K562 (cell line): ENCODE data around the gene CYBRD1. TPM values are rescaled to one million over a fixed set of nuclear protein-coding genes. Genes with fewer than 3 reads are reported as not detected.

Experiments
- BHLHE40 ChIP-seq: IDR thresholded peaks from 2 replicates; pipeline ENCODE4 v1.6.1; 2011; ENCODE audit warnings: low read length, improper control_type of control experiment
- GATAD2B ChIP-seq: fragments of 450-650 bp; IDR thresholded peaks from 2 replicates; pipeline ENCODE4 v1.6.1; 2017; ENCODE audit warnings: mild to moderate bottlenecking, borderline replicate concordance
- KAT8 ChIP-seq: fragments of 450-650 bp; IDR thresholded peaks from 2 replicates; pipeline ENCODE4 v1.6.1; 2016; ENCODE audit warnings: low read depth, mild to moderate bottlenecking
- POLR2AphosphoS2 ChIP-seq: IDR thresholded peaks from 2 replicates; pipeline ENCODE4 v1.6.1; 2012; ENCODE audit warnings: low read length, improper control_type of control experiment
- RBM22 ChIP-seq: fragments of 200-400 bp; formaldehyde crosslinking; IDR thresholded peaks from 2 replicates; pipeline ENCODE4 v1.6.1; 2018; ENCODE audit warnings: low read length, low read depth; ENCODE audit not compliant: poor library complexity, severe bottlenecking
- SMAD2 ChIP-seq: fragments of 150-350 bp; IDR thresholded peaks from 2 replicates; pipeline ENCODE4 v1.6.1; 2014; ENCODE audit warnings: low read depth, mild to moderate bottlenecking, low read length
- SRSF9 ChIP-seq: fragments of 200-400 bp; formaldehyde crosslinking; IDR thresholded peaks from 2 replicates; pipeline ENCODE4 v1.6.1; 2017; ENCODE audit warnings: low read depth, low read length, borderline replicate concordance
- TCFL5 ChIP-seq: fragments of 250-450 bp; sonication (Bioruptor Pico); conservative IDR thresholded peaks from 2 replicates; pipeline ENCODE4 v1.6.1; 2021; ENCODE audit warnings: mild to moderate bottlenecking, moderate library complexity, matching md5 sums
- XRCC5 ChIP-seq: fragments of 200-400 bp; formaldehyde crosslinking; IDR thresholded peaks from 2 replicates; pipeline ENCODE4 v1.6.1; 2017; ENCODE audit warnings: low read depth, mild to moderate bottlenecking, low read length
- ZNF311 ChIP-seq: fragments of 250-450 bp; sonication (Bioruptor Pico); IDR thresholded peaks from 2 replicates; pipeline ENCODE4 v1.4.0; 2020; ENCODE audit warnings: mild to moderate bottlenecking, moderate library complexity
- ZNF444 ChIP-seq: fragments of 250-450 bp; sonication (Bioruptor Pico); IDR thresholded peaks from 2 replicates; pipeline ENCODE4 v1.4.0; 2020; ENCODE audit warnings: mild to moderate bottlenecking, moderate library complexity
- ZNF445 ChIP-seq: fragments of 250-450 bp; sonication (Bioruptor Pico); IDR thresholded peaks from 2 replicates; pipeline ENCODE4 v1.4.0; 2020; ENCODE audit warnings: low read depth, mild to moderate bottlenecking, moderate library complexity
- ZNF561 ChIP-seq: fragments of 450-650 bp; formaldehyde crosslinking; conservative IDR thresholded peaks from 2 replicates; pipeline ENCODE4 v1.4.0; 2020; ENCODE audit warnings: mild to moderate bottlenecking, moderate library complexity
- ZNF695 ChIP-seq: fragments of 450-650 bp; formaldehyde crosslinking; IDR thresholded peaks from 2 replicates; pipeline ENCODE4 v1.4.0; 2020; ENCODE audit warnings: mild to moderate bottlenecking, moderate library complexity
- ZNF696 ChIP-seq: fragments of 250-450 bp; sonication (Bioruptor Pico); conservative IDR thresholded peaks from 2 replicates; pipeline ENCODE4 v1.4.0; 2020; ENCODE audit warnings: mild to moderate bottlenecking, moderate library complexity
- ZNF780A ChIP-seq: fragments of 250-450 bp; sonication (Bioruptor Pico); IDR thresholded peaks from 2 replicates; pipeline ENCODE4 v1.5.0; 2021; ENCODE audit warnings: mild to moderate bottlenecking
- polyA plus RNA-seq, 8 experiments: library from polyadenylated mRNA; depleted of rRNA in 4 of 8; stranded (reverse) in 5 of 8; unstranded in 3 of 8; fragments of >200 nt; fragmentation: Nextera tagmentation in 2 of 8; fragmentation: Illumina TruSeq in 1 of 8; extraction: Ambion mirVana in 2 of 8; extraction: Trizol in 1 of 8; gene quantifications; 2 replicates each; pipeline versions ENCODE4 v1.2.1 to v1.2.3, GENCODE V29; 2011 to 2014; ENCODE audit warnings: inconsistent platforms in 1 of 8, missing spikeins in 1 of 8
- total RNA-seq, 7 experiments: library from RNA; depleted of rRNA in 6 of 7; stranded (reverse); fragments of >200 nt in 6 of 7; fragmentation: Illumina TruSeq in 2 of 7; extraction: Trizol in 2 of 7; gene quantifications; 2 replicates each; pipeline versions ENCODE4 v1.2.1 to v1.2.3, GENCODE V29; 2011 to 2021; ENCODE audit warnings: low replicate concordance in 1 of 7
- TF ChIP-seq, protein P1 (sequence below): fragments of 250-450 bp; sonication (Bioruptor Pico); IDR thresholded peaks from 2 replicates; pipeline ENCODE4 v1.8.0; 2021; ENCODE audit warnings: moderate library complexity, mild to moderate bottlenecking, inconsistent platforms
- TF ChIP-seq, protein P2 (sequence below): sonication (generic); formaldehyde crosslinking; IDR thresholded peaks from 2 replicates; pipeline ENCODE4 v1.8.0; 2022; ENCODE audit warnings: missing genetic modification reagents, mild to moderate bottlenecking, borderline replicate concordance
- TF ChIP-seq, protein P3 (sequence below): fragments of 250-450 bp; sonication (Bioruptor Pico); IDR thresholded peaks from 2 replicates; pipeline ENCODE4 v1.4.0; 2020; ENCODE audit warnings: borderline replicate concordance
- TF ChIP-seq, protein P4 (sequence below): fragments of 150-350 bp; conservative IDR thresholded peaks from 2 replicates; pipeline ENCODE4 v1.6.1; 2014; ENCODE audit warnings: low read length

CYBRD1 gene
- total and polyA plus RNA-seq, 9 of the 15 experiments (the other 6 are each of a cell fraction or from before 2014, with no cell fraction given), result 9.6 to 22.4 (median 15.6) TPM

DNA sequence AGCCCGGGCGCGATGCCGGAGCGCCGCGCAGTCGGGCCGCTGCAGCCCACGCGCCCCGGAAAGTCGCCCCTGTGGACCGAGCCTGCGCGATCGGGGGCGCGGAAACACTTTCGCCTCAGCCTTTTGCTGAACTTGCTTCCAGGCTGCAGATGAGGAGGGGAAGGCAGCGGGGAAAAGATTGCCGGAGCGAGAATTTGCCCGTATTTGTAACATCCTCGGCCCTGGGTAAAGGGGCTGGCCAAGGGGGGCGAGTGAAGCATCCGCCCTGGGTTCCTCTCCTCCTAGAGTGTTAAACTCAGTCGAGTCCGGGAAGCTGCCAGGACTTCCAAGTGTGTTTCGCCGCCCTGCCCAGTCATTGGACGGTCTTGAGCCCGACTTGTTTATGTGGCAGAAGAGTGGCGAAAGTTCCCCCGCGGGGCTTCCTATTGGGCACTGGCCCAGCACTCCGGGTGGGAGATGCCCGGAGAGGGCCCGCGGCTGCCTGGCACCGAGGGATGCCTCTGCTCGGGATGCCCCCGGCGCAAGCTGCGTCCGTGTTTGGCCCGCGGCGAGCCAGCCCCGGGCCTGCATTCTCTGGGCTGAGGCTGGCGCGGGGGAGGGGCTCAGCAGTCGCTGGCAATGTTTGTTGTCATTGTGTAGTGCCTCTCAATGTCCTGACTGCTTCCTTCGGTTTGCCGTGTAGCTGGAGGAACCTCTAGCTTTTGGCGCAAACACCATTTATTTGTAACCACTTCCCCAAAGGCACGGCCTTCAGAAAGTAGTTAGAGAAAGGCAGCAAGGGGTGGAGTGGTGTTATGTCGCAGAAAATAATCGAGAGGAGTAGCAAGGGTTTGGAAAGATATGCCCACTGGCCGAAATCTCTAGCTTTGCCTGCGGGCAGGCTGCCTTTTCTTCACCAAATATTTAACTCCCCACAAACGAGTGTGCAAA lies 1.1 kb downstream of the CYBRD1 start (continued):
- TF ChIP-seq, protein P1, sequence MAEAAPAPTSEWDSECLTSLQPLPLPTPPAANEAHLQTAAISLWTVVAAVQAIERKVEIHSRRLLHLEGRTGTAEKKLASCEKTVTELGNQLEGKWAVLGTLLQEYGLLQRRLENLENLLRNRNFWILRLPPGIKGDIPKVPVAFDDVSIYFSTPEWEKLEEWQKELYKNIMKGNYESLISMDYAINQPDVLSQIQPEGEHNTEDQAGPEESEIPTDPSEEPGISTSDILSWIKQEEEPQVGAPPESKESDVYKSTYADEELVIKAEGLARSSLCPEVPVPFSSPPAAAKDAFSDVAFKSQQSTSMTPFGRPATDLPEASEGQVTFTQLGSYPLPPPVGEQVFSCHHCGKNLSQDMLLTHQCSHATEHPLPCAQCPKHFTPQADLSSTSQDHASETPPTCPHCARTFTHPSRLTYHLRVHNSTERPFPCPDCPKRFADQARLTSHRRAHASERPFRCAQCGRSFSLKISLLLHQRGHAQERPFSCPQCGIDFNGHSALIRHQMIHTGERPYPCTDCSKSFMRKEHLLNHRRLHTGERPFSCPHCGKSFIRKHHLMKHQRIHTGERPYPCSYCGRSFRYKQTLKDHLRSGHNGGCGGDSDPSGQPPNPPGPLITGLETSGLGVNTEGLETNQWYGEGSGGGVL (CRISPR knock-in tag), result no peak
- no peak for TF ChIP-seq ZNF311 (CRISPR knock-in tag)
- TF ChIP-seq SMAD2, result no peak
- TF ChIP-seq ZNF695 (CRISPR knock-in tag), result no peak
- TF ChIP-seq SRSF9, result no peak
- no peak for TF ChIP-seq ZNF780A (CRISPR knock-in tag)
- 0 out of 2 replicates have a peak, but pooled peaks have one; percentile 27 for TF ChIP-seq BHLHE40
- TF ChIP-seq, protein P2, sequence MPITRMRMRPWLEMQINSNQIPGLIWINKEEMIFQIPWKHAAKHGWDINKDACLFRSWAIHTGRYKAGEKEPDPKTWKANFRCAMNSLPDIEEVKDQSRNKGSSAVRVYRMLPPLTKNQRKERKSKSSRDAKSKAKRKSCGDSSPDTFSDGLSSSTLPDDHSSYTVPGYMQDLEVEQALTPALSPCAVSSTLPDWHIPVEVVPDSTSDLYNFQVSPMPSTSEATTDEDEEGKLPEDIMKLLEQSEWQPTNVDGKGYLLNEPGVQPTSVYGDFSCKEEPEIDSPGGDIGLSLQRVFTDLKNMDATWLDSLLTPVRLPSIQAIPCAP (CRISPR knock-in tag), result no peak
- TF ChIP-seq, protein P3, sequence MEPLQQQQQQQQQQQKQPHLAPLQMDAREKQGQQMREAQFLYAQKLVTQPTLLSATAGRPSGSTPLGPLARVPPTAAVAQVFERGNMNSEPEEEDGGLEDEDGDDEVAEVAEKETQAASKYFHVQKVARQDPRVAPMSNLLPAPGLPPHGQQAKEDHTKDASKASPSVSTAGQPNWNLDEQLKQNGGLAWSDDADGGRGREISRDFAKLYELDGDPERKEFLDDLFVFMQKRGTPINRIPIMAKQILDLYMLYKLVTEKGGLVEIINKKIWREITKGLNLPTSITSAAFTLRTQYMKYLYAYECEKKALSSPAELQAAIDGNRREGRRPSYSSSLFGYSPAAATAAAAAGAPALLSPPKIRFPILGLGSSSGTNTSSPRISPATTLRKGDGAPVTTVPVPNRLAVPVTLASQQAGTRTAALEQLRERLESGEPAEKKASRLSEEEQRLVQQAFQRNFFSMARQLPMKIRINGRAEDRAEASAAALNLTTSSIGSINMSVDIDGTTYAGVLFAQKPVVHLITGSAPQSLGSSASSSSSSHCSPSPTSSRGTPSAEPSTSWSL (CRISPR knock-in tag), result no peak
- no peak for TF ChIP-seq TCFL5 (CRISPR knock-in tag)
- no peak for TF ChIP-seq KAT8
- no peak for TF ChIP-seq ZNF444 (CRISPR knock-in tag)
- peak; percentile 29; the same call in 1 of the 2 replicates for TF ChIP-seq GATAD2B
- no peak for TF ChIP-seq XRCC5
- TF ChIP-seq ZNF445, result no peak
- no peak for TF ChIP-seq RBM22
- TF ChIP-seq ZNF561 (CRISPR knock-in tag), result no peak
- no peak for TF ChIP-seq POLR2AphosphoS2
- TF ChIP-seq, protein P4, sequence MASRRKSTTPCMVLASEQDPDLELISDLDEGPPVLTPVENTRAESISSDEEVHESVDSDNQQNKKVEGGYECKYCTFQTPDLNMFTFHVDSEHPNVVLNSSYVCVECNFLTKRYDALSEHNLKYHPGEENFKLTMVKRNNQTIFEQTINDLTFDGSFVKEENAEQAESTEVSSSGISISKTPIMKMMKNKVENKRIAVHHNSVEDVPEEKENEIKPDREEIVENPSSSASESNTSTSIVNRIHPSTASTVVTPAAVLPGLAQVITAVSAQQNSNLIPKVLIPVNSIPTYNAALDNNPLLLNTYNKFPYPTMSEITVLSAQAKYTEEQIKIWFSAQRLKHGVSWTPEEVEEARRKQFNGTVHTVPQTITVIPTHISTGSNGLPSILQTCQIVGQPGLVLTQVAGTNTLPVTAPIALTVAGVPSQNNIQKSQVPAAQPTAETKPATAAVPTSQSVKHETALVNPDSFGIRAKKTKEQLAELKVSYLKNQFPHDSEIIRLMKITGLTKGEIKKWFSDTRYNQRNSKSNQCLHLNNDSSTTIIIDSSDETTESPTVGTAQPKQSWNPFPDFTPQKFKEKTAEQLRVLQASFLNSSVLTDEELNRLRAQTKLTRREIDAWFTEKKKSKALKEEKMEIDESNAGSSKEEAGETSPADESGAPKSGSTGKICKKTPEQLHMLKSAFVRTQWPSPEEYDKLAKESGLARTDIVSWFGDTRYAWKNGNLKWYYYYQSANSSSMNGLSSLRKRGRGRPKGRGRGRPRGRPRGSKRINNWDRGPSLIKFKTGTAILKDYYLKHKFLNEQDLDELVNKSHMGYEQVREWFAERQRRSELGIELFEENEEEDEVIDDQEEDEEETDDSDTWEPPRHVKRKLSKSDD, result no peak
- no peak for TF ChIP-seq ZNF696 (CRISPR knock-in tag)
